H1 (cell line): ENCODE data around the gene ZNF425. TPM values are rescaled to one million over a fixed set of nuclear protein-coding genes. Genes with fewer than 3 reads are reported as not detected.

Source experiments
- BRCA1 ChIP-seq: IDR thresholded peaks from 2 replicates; pipeline ENCODE4 v1.6.1; 2012; ENCODE audit warnings: low read depth, low read length, improper control_type of control experiment
- CEBPB ChIP-seq: IDR thresholded peaks from 2 replicates; pipeline ENCODE4 v1.6.1; 2012; ENCODE audit warnings: low read depth, low read length
- CTBP2 ChIP-seq: IDR thresholded peaks from 2 replicates; pipeline ENCODE4 v1.7.0; 2011; ENCODE audit warnings: borderline replicate concordance, mild to moderate bottlenecking, moderate library complexity, mixed read lengths, low read length; ENCODE audit not compliant: insufficient read depth, insufficient read length
- EP300 ChIP-seq, 2 experiments: IDR thresholded peaks; 1 replicate in 1 of 2; 2 replicates in 1 of 2; pipeline ENCODE4 v1.6.1; 2011 to 2012; ENCODE audit warnings: low read depth in 2 of 2, low read length in 2 of 2, mild to moderate bottlenecking in 2 of 2, borderline replicate concordance in 1 of 2, inconsistent platforms in 1 of 2, moderate library complexity in 1 of 2
- EZH2 ChIP-seq: fragments of 200-600 bp; sonication (generic); IDR thresholded peaks from 2 replicates; pipeline ENCODE4 v1.7.1; 2012; ENCODE audit warnings: low read depth, mild to moderate bottlenecking, moderate library complexity, low read length, inconsistent platforms; ENCODE audit not compliant: severe bottlenecking
- GTF2F1 ChIP-seq: IDR thresholded peaks from 2 replicates; pipeline ENCODE4 v1.6.1; 2012; ENCODE audit warnings: low read depth, low read length, improper control_type of control experiment, borderline replicate concordance
- JUN ChIP-seq: IDR thresholded peaks from 2 replicates; pipeline ENCODE4 v1.6.1; 2011; ENCODE audit warnings: low read depth, mild to moderate bottlenecking, improper control_type of control experiment, low read length
- JUND ChIP-seq: IDR thresholded peaks from 2 replicates; pipeline ENCODE4 v1.6.1; 2011; ENCODE audit warnings: mild to moderate bottlenecking, improper control_type of control experiment, low read length
- KDM1A ChIP-seq: fragments of 200-600, 300-600 bp; sonication (generic); IDR thresholded peaks from 2 replicates; pipeline ENCODE4 v1.7.1; 2016; ENCODE audit warnings: mild to moderate bottlenecking, low read length, borderline replicate concordance
- KDM4A ChIP-seq: IDR thresholded peaks from one replicate; pipeline ENCODE4 v1.7.1; 2012; ENCODE audit warnings: low read depth, mild to moderate bottlenecking, moderate library complexity, low read length, inconsistent platforms; ENCODE audit not compliant: severe bottlenecking
- NRF1 ChIP-seq: IDR thresholded peaks from 2 replicates; pipeline ENCODE4 v1.6.1; 2011; ENCODE audit warnings: mild to moderate bottlenecking, low read depth, low read length, improper control_type of control experiment
- POLR2A ChIP-seq, 2 experiments: IDR thresholded peaks; 1 replicate in 1 of 2; 2 replicates in 1 of 2; pipeline ENCODE4 v1.6.1; 2011; ENCODE audit warnings: low read depth in 2 of 2, low read length in 2 of 2, mild to moderate bottlenecking in 2 of 2; ENCODE audit errors: control extremely low read depth in 1 of 2
- POLR2AphosphoS5 ChIP-seq: IDR thresholded peaks from 2 replicates; pipeline ENCODE4 v1.6.1; 2011; ENCODE audit warnings: low read depth, low read length
- POU5F1 ChIP-seq: IDR thresholded peaks from 2 replicates; pipeline ENCODE4 v1.6.1; 2011; ENCODE audit warnings: low read depth, mild to moderate bottlenecking, low read length, moderate library complexity
- RFX5 ChIP-seq: IDR thresholded peaks from 2 replicates; pipeline ENCODE4 v1.6.1; 2011; ENCODE audit warnings: low read depth, low read length, improper control_type of control experiment, borderline replicate concordance
- RNF2 ChIP-seq: fragments of 200-900, 300-1000 bp; sonication (generic); IDR thresholded peaks from 2 replicates; pipeline ENCODE4 v1.7.1; 2016; ENCODE audit warnings: borderline replicate concordance, low read depth, mild to moderate bottlenecking, antibody characterized with exemption, low read length; ENCODE audit not compliant: poor library complexity, severe bottlenecking; ENCODE audit errors: missing control alignments
- SAP30 ChIP-seq: fragments of 300-600 bp; sonication (generic); IDR thresholded peaks from 2 replicates; pipeline ENCODE4 v1.7.1; 2012; ENCODE audit warnings: low read length, moderate library complexity, mild to moderate bottlenecking, inconsistent platforms; ENCODE audit not compliant: insufficient read depth, insufficient replicate concordance
- SIRT6 ChIP-seq: IDR thresholded peaks from one replicate; pipeline ENCODE4 v1.7.1; 2012; ENCODE audit warnings: low read length, inconsistent platforms
- SIX5 ChIP-seq: IDR thresholded peaks from 2 replicates; pipeline ENCODE4 v1.6.1; 2011; ENCODE audit warnings: mild to moderate bottlenecking, low read depth, low read length
- TAF7 ChIP-seq: optimal IDR thresholded peaks from 2 replicates; pipeline ENCODE3; 2011; ENCODE audit warnings: low read depth, mild to moderate bottlenecking, inconsistent platforms, low read length, moderate library complexity, borderline replicate concordance
- TCF12 ChIP-seq: IDR thresholded peaks from 2 replicates; pipeline ENCODE4 v1.6.1; 2011; ENCODE audit warnings: low read depth, mild to moderate bottlenecking, low read length
- TEAD4 ChIP-seq: IDR thresholded peaks from 2 replicates; pipeline ENCODE4 v1.6.1; 2012; ENCODE audit warnings: low read depth, low read length, inconsistent platforms, mixed read lengths
- USF2 ChIP-seq: IDR thresholded peaks from 2 replicates; pipeline ENCODE4 v1.6.1; 2011; ENCODE audit warnings: low read length, improper control_type of control experiment
- polyA plus RNA-seq, 7 experiments: library from polyadenylated mRNA; depleted of rRNA in 3 of 7; stranded (reverse) in 5 of 7; unstranded in 2 of 7; fragments of >200 nt in 5 of 7; fragments of 200-250 nt in 2 of 7; gene quantifications; 1 replicate in 5 of 7; 2 replicates in 1 of 7; 4 replicates in 1 of 7; pipeline versions ENCODE4 v1.2.1 to v1.2.3, GENCODE V29; 2011 to 2013; ENCODE audit warnings: missing spikeins in 2 of 7, mixed read lengths in 2 of 7
- total RNA-seq: library from RNA; stranded (reverse); fragmentation: NEBNext Ultra II Directional; extraction: Animal tissue kit (Norgen Biotek cat#: 25700); gene quantifications from 2 replicates; pipeline ENCODE4 v1.2.1, GENCODE V29; 2021

ZNF425 gene
- total and polyA plus RNA-seq, 2 of the 8 experiments (the other 6 are each of a cell fraction or from before 2014, with no cell fraction given) = 3.4 to 6.1 TPM

- TF ChIP-seq USF2 (no peak), TCF12 (0 out of 2 replicates have a peak, but pooled peaks have one; percentile 34), EZH2 (no peak), EP300 (IDR thresholded peaks at IDR 0.05; ENCODE audit: borderline replicate concordance in 1 of 2, low read depth in 2 of 2, low read length in 2 of 2) (peak in 1 of 2 experiments; percentile 64; a peak in 2 of 3 replicates), RNF2 (no peak), POLR2A (IDR thresholded peaks at IDR 0.05; ENCODE audit: control extremely low read depth in 1 of 2, low read depth in 2 of 2, low read length in 2 of 2) (peak; percentile 95), SIRT6 (no peak), GTF2F1 (peak; percentile 80), POLR2AphosphoS5 (peak; percentile 95), TEAD4 (0 out of 2 replicates have a peak, but pooled peaks have one; percentile 1), RFX5 (no peak), CTBP2 (no peak), BRCA1 (no peak), JUN (no peak), SIX5 (no peak), POU5F1 (no peak), CEBPB (no peak), TAF7 (peak; percentile 97), JUND (no peak), KDM1A (no peak), KDM4A (peak; percentile 46), NRF1 (no peak), SAP30 (peak; percentile 34)
These were observed at the start of gene ZNF425 (continued) for GRCh38 chr7:149125863-149126661.
